ENCODE data around the gene ARHGAP15.

The ARHGAP15 gene

GRCh38 chr2:143692967-143693366 lies 563.7 kb downstream of the ARHGAP15 start:
- H3K27me3 ChIP-seq (ENCODE audit: insufficient read depth, low read depth, severe bottlenecking), result no peaks in the 10 kb centered on the region
- no peaks in the 10 kb centered on the region for H3K36me3 ChIP-seq
- no peak for DNase-seq
- TF ChIP-seq CTCF (IDR thresholded peaks at IDR 0.05; ENCODE audit: low read depth, low read length), result no peak
- H3K27ac ChIP-seq, result no peak overlapping the region
- H3K4me3 ChIP-seq (ENCODE audit: low read depth, low read length), result no peak overlapping the region
- no peaks in the 10 kb centered on the region for H3K9me3 ChIP-seq (ENCODE audit: severe bottlenecking)

DNA sequence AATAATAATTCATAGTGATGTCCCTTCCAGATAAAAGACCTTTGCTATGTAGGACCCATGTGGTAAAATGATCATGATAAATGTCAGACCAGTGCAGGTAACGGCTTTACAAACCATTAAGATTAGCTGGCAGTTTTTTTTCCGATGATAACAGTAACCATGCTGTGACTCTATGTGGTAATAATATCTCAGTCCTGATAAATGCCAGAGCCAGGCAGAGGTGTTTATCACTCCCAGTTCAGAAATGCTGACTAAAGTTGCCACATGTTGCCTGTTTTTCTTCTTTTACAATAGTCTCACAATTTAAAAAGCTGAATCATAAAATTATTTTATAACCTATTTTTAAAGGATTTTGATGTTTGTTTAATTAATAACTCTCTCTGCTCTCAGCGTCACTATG lies 565.1 kb downstream of the ARHGAP15 start:
- no peaks in the 10 kb centered on the region for H3K27me3 ChIP-seq (ENCODE audit: insufficient read depth, low read depth, severe bottlenecking)
- H3K9me3 ChIP-seq (ENCODE audit: severe bottlenecking), result no peaks in the 10 kb centered on the region
- no peak overlapping the region for H3K4me3 ChIP-seq (ENCODE audit: low read depth, low read length)
- DNase-seq, result no peak
- no peaks in the 10 kb centered on the region for H3K36me3 ChIP-seq
- TF ChIP-seq CTCF (IDR thresholded peaks at IDR 0.05; ENCODE audit: low read depth, low read length), result no peak
- H3K27ac ChIP-seq, result no peak overlapping the region

DNA sequence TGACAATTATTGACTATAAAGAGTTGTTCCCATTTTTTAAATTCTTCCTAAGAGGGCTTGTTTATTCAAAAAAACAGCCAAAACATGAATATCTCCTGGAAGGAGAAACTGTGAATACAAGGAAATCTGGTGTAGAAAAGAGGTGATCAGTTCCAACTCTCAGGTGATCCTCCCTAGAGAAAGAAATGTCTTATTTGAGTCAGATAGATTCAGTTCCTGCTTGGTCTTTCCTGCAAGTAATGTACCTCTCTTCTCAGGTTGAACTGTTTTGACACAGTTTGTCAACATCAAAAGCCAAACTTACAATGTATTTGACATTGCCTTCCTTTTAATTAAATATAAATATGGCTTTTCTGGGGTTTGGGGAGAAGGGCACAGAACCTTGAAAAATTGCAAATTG lies 567.4 kb downstream of the ARHGAP15 start:
- H3K36me3 ChIP-seq, result no peaks in the 10 kb centered on the region
- H3K4me3 ChIP-seq (ENCODE audit: low read depth, low read length), result no peak overlapping the region
- TF ChIP-seq CTCF (IDR thresholded peaks at IDR 0.05; ENCODE audit: low read depth, low read length), result no peak
- H3K27ac ChIP-seq, result no peak overlapping the region
- DNase-seq, result no peak
- H3K9me3 ChIP-seq (ENCODE audit: severe bottlenecking), result no peaks in the 10 kb centered on the region
- no peaks in the 10 kb centered on the region for H3K27me3 ChIP-seq (ENCODE audit: insufficient read depth, low read depth, severe bottlenecking)

DNA sequence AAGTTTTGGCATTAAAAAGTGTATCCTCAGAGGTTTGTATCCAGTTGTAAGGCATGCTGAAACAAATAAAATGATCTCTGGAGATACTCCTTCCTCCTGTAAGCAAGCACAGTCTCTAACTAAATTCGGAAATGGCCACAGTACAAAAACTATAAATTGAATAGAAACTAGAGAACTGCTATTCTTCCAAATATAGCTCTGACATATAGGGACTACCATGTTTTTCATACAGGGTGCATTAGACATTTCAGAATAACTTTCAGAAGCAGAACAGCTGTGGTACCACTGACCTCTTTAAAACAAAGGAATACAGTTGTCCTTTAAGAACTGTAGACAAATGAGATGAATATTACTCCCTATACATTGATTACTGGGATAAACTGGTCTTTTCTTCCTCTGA lies 568.5 kb downstream of the ARHGAP15 start:
- H3K36me3 ChIP-seq, result no peaks in the 10 kb centered on the region

GRCh38 chr2:143698352-143698751 lies 569.1 kb downstream of the ARHGAP15 start:
- no peak overlapping the region for H3K4me3 ChIP-seq (ENCODE audit: low read depth, low read length)
- no peaks in the 10 kb centered on the region for H3K27me3 ChIP-seq (ENCODE audit: insufficient read depth, low read depth, severe bottlenecking)
- no peaks in the 10 kb centered on the region for H3K36me3 ChIP-seq
- no peak for TF ChIP-seq CTCF (IDR thresholded peaks at IDR 0.05; ENCODE audit: low read depth, low read length)
- DNase-seq, result no peak
- H3K27ac ChIP-seq, result no peak overlapping the region
- H3K9me3 ChIP-seq (ENCODE audit: severe bottlenecking), result no peaks in the 10 kb centered on the region

More for the DNA sequence above, 568.5 kb downstream of the ARHGAP15 start:
- DNase-seq, result no peak
- Histone ChIP-seq H3K4me3 (ENCODE audit: low read depth, low read length) (no peak overlapping the region), H3K27me3 (ENCODE audit: insufficient read depth, low read depth, severe bottlenecking) (no peaks in the 10 kb centered on the region), H3K9me3 (ENCODE audit: severe bottlenecking) (no peaks in the 10 kb centered on the region), H3K27ac (no peak overlapping the region)
- no peak for TF ChIP-seq CTCF (IDR thresholded peaks at IDR 0.05; ENCODE audit: low read depth, low read length)

GRCh38 chr2:143698888-143699570 lies 569.8 kb downstream of the ARHGAP15 start:
- no peaks in the 10 kb centered on the region for H3K36me3 ChIP-seq
- no peak overlapping the region for H3K27ac ChIP-seq
- no peaks in the 10 kb centered on the region for H3K27me3 ChIP-seq (ENCODE audit: insufficient read depth, low read depth, severe bottlenecking)
- H3K9me3 ChIP-seq (ENCODE audit: severe bottlenecking), result no peaks in the 10 kb centered on the region
- DNase-seq, result no peak
- no peak for TF ChIP-seq CTCF (IDR thresholded peaks at IDR 0.05; ENCODE audit: low read depth, low read length)
- H3K4me3 ChIP-seq (ENCODE audit: low read depth, low read length), result no peak overlapping the region
